ENCODE measurements around the gene TET1. TPM values are rescaled to one million over a fixed set of nuclear protein-coding genes. Genes with fewer than 3 reads are reported as not detected.
"Not testable (repeated sequence)": the region's sequence is repeated elsewhere in the genome, so short reads cannot be mapped to it uniquely, and the experiment has no call there.

TET1 gene
- total and polyA plus RNA-seq, 9 donors: 5.2 to 20.6 (median 9.7) TPM

- peak; percentile 42 for DNase-seq
- under 1% methylated on average over 21 of the region's 27 CpGs for WGBS (ENCODE audit: insufficient coverage)
- Histone ChIP-seq H3K27me3 (ENCODE audit: control insufficient read depth, insufficient read depth, low read length) (no peaks in the 10 kb centered on the region), H3K4me1 (ENCODE audit: control insufficient read depth, insufficient read depth, low read length) (peaks cover 5% of the 10 kb centered on the region), H3K27ac (ENCODE audit: low read length) (peak overlapping the region; percentile 94), H3K4me3 (ENCODE audit: low read length) (peak overlapping the region; percentile 94), H3K9me3 (replicated peaks; ENCODE audit: control insufficient read depth, low read depth, low read length) (no peaks in the 10 kb centered on the region), H3K36me3 (ENCODE audit: control insufficient read depth, insufficient read depth, low read length) (peaks cover 24% of the 10 kb centered on the region)
Observed at GRCh38 chr10:68721673-68722335, 161.7 kb downstream of the TET1 start.

GRCh38 chr10:68725016-68725415, 164.9 kb downstream of the TET1 start:
- Histone ChIP-seq H3K4me1 (ENCODE audit: control insufficient read depth, insufficient read depth, low read length) (peaks cover 5% of the 10 kb centered on the region), H3K9me3 (replicated peaks; ENCODE audit: control insufficient read depth, low read depth, low read length) (no peaks in the 10 kb centered on the region), H3K27me3 (ENCODE audit: control insufficient read depth, insufficient read depth, low read length) (no peaks in the 10 kb centered on the region), H3K27ac (ENCODE audit: low read length) (no peak overlapping the region), H3K4me3 (ENCODE audit: low read length) (no peak overlapping the region), H3K36me3 (ENCODE audit: control insufficient read depth, insufficient read depth, low read length) (peaks cover 49% of the 10 kb centered on the region)
- 100% methylated on average over 1 of the region's 14 CpGs for WGBS (ENCODE audit: insufficient coverage)
- DNase-seq: no peak

GRCh38 chr10:68727146-68727545, 167.0 kb downstream of the TET1 start:
- Histone ChIP-seq H3K27me3 (ENCODE audit: control insufficient read depth, insufficient read depth, low read length) (no peaks in the 10 kb centered on the region), H3K27ac (ENCODE audit: low read length) (no peak overlapping the region), H3K4me1 (ENCODE audit: control insufficient read depth, insufficient read depth, low read length) (peaks cover 5% of the 10 kb centered on the region), H3K4me3 (ENCODE audit: low read length) (no peak overlapping the region), H3K36me3 (ENCODE audit: control insufficient read depth, insufficient read depth, low read length) (peaks cover 61% of the 10 kb centered on the region), H3K9me3 (replicated peaks; ENCODE audit: control insufficient read depth, low read depth, low read length) (no peaks in the 10 kb centered on the region)
- DNase-seq: no peak
- 100% methylated on average over 5 of the region's 9 CpGs for WGBS (ENCODE audit: insufficient coverage)

- no peaks in the 10 kb centered on the region for H3K4me1 ChIP-seq (ENCODE audit: control insufficient read depth, insufficient read depth, low read length)
- H3K36me3 ChIP-seq (ENCODE audit: control insufficient read depth, insufficient read depth, low read length): peaks cover 73% of the 10 kb centered on the region
- no peaks in the 10 kb centered on the region for H3K9me3 ChIP-seq (replicated peaks; ENCODE audit: control insufficient read depth, low read depth, low read length)
- no peak for DNase-seq
- 91% methylated on average over 6 of the region's 8 CpGs for WGBS (ENCODE audit: insufficient coverage)
- H3K27ac ChIP-seq (ENCODE audit: low read length): no peak overlapping the region
- no peaks in the 10 kb centered on the region for H3K27me3 ChIP-seq (ENCODE audit: control insufficient read depth, insufficient read depth, low read length)
- H3K4me3 ChIP-seq (ENCODE audit: low read length): no peak overlapping the region
Observed at GRCh38 chr10:68732651-68733050, 172.5 kb downstream of the TET1 start.

GRCh38 chr10:68734349-68734748, 174.2 kb downstream of the TET1 start:
- Histone ChIP-seq H3K4me1 (ENCODE audit: control insufficient read depth, insufficient read depth, low read length) (no peaks in the 10 kb centered on the region), H3K9me3 (replicated peaks; ENCODE audit: control insufficient read depth, low read depth, low read length) (no peaks in the 10 kb centered on the region), H3K36me3 (ENCODE audit: control insufficient read depth, insufficient read depth, low read length) (peaks cover 75% of the 10 kb centered on the region), H3K27ac (ENCODE audit: low read length) (no peak overlapping the region), H3K27me3 (ENCODE audit: control insufficient read depth, insufficient read depth, low read length) (no peaks in the 10 kb centered on the region), H3K4me3 (ENCODE audit: low read length) (no peak overlapping the region)
- WGBS (ENCODE audit: insufficient coverage): 89% methylated on average over 3 of the region's 7 CpGs
- no peak for DNase-seq

GRCh38 chr10:68735119-68735518, 175.0 kb downstream of the TET1 start:
- H3K4me3 ChIP-seq (ENCODE audit: low read length): no peak overlapping the region
- H3K36me3 ChIP-seq (ENCODE audit: control insufficient read depth, insufficient read depth, low read length): peaks cover 70% of the 10 kb centered on the region
- no peaks in the 10 kb centered on the region for H3K9me3 ChIP-seq (replicated peaks; ENCODE audit: control insufficient read depth, low read depth, low read length)
- WGBS (ENCODE audit: insufficient coverage): 96% methylated on average over 4 of the region's 6 CpGs
- no peaks in the 10 kb centered on the region for H3K27me3 ChIP-seq (ENCODE audit: control insufficient read depth, insufficient read depth, low read length)
- no peak overlapping the region for H3K27ac ChIP-seq (ENCODE audit: low read length)
- no peak for DNase-seq
- H3K4me1 ChIP-seq (ENCODE audit: control insufficient read depth, insufficient read depth, low read length): no peaks in the 10 kb centered on the region

GRCh38 chr10:68735739-68736138, 175.6 kb downstream of the TET1 start:
- no CpG with 5 or more reads among the region's 7 CpGs for WGBS (ENCODE audit: insufficient coverage)

GRCh38 chr10:68740676-68741075, 180.5 kb downstream of the TET1 start:
- H3K27ac ChIP-seq (ENCODE audit: low read length); H3K4me1 ChIP-seq (ENCODE audit: control insufficient read depth, insufficient read depth, low read length); DNase-seq; H3K27me3 ChIP-seq (ENCODE audit: control insufficient read depth, insufficient read depth, low read length); H3K4me3 ChIP-seq (ENCODE audit: low read length); H3K9me3 ChIP-seq (replicated peaks; ENCODE audit: control insufficient read depth, low read depth, low read length): not testable (repeated sequence)
- WGBS (ENCODE audit: insufficient coverage): no CpG with 5 or more reads among the region's 5 CpGs
- peaks cover 54% of the 10 kb centered on the region for H3K36me3 ChIP-seq (ENCODE audit: control insufficient read depth, insufficient read depth, low read length)

More at GRCh38 chr10:68735739-68736138, 175.6 kb downstream of the TET1 start:
- not testable (repeated sequence) for DNase-seq; H3K4me1 ChIP-seq (ENCODE audit: control insufficient read depth, insufficient read depth, low read length); H3K27me3 ChIP-seq (ENCODE audit: control insufficient read depth, insufficient read depth, low read length); H3K4me3 ChIP-seq (ENCODE audit: low read length); H3K9me3 ChIP-seq (replicated peaks; ENCODE audit: control insufficient read depth, low read depth, low read length); H3K27ac ChIP-seq (ENCODE audit: low read length)
- peaks cover 65% of the 10 kb centered on the region for H3K36me3 ChIP-seq (ENCODE audit: control insufficient read depth, insufficient read depth, low read length)

GRCh38 chr10:68742397-68742796, 182.3 kb downstream of the TET1 start:
- 100% methylated on average over 1 of the region's 6 CpGs for WGBS (ENCODE audit: insufficient coverage)
- H3K4me1 ChIP-seq (ENCODE audit: control insufficient read depth, insufficient read depth, low read length): no peaks in the 10 kb centered on the region
- H3K9me3 ChIP-seq (replicated peaks; ENCODE audit: control insufficient read depth, low read depth, low read length): no peaks in the 10 kb centered on the region
- H3K27me3 ChIP-seq (ENCODE audit: control insufficient read depth, insufficient read depth, low read length): no peaks in the 10 kb centered on the region
- H3K27ac ChIP-seq (ENCODE audit: low read length): no peak overlapping the region
- H3K36me3 ChIP-seq (ENCODE audit: control insufficient read depth, insufficient read depth, low read length): peaks cover 47% of the 10 kb centered on the region
- no peak overlapping the region for H3K4me3 ChIP-seq (ENCODE audit: low read length)
- DNase-seq: no peak
